Endothelial cell of umbilical vein (primary cell): ENCODE data around the gene MRGPRF.

Experiments
- CTCF ChIP-seq, 2 donors: IDR thresholded peaks; 1 replicate in 1 of 2; 2 replicates in 1 of 2; pipeline ENCODE4 v1.5.1; 2011; ENCODE audit warnings: low read length in 2 of 2, mild to moderate bottlenecking in 2 of 2, moderate library complexity in 2 of 2, control low read depth in 1 of 2, inconsistent platforms in 1 of 2, low read depth in 1 of 2; ENCODE audit not compliant: insufficient read depth in 1 of 2; ENCODE audit errors: extremely low read depth in 1 of 2
- POLR2A ChIP-seq: IDR thresholded peaks from 2 replicates; pipeline ENCODE4 v1.6.1; 2012; ENCODE audit warnings: low read depth, mild to moderate bottlenecking, control low read depth, low read length

- TF ChIP-seq POLR2A: no peak
- TF ChIP-seq CTCF (IDR thresholded peaks at IDR 0.05; ENCODE audit: extremely low read depth in 1 of 2, insufficient read depth in 1 of 2, low read depth in 1 of 2, low read length in 2 of 2): no peak
Observed at GRCh38 chr11:69048031-69048693, 35.1 kb upstream of the MRGPRF start.
